NCI-H1694 (cell line): ENCODE measurements around the gene HSPA1A.
"Not testable (repeated sequence)": the region's sequence is repeated elsewhere in the genome, so short reads cannot be mapped to it uniquely, and the experiment has no call there.

Experiments used
- DNase-seq: peaks from one replicate; lab custom pipeline; 2025; lab: John Stamatoyannopoulos, UW

Gene HSPA1A

GRCh38 chr6:31811645-31812044 lies 3.7 kb upstream of the HSPA1A start:
- DNase-seq, result no peak

GRCh38 chr6:31813465-31813849 lies 1.9 kb upstream of the HSPA1A start:
- DNase-seq, result no peak

- DNase-seq, result peak; percentile 65
Measured at GRCh38 chr6:31814677-31815024, 692 bp upstream of the HSPA1A start.

- DNase-seq, result not testable (repeated sequence)
Measured at GRCh38 chr6:31817133-31817928, 2.0 kb downstream of the HSPA1A start.

- not testable (repeated sequence) for DNase-seq
Measured at GRCh38 chr6:31817929-31818511, 2.7 kb downstream of the HSPA1A start.

GRCh38 chr6:31819871-31820299 lies 4.5 kb downstream of the HSPA1A start:
- no peak for DNase-seq

GRCh38 chr6:31820399-31820798 lies 5.1 kb downstream of the HSPA1A start:
- DNase-seq, result not testable (repeated sequence)

- no peak for DNase-seq
Measured at GRCh38 chr6:31821301-31822035, 6.1 kb downstream of the HSPA1A start.

GRCh38 chr6:31822036-31822821 lies 6.9 kb downstream of the HSPA1A start:
- DNase-seq, result no peak

GRCh38 chr6:31823592-31824196 lies 8.4 kb downstream of the HSPA1A start:
- not testable (repeated sequence) for DNase-seq

- no peak for DNase-seq
Measured at GRCh38 chr6:31825553-31825952, 10.2 kb downstream of the HSPA1A start.

GRCh38 chr6:31826793-31827285 lies 11.5 kb downstream of the HSPA1A start:
- no peak for DNase-seq

- peak; percentile 76 for DNase-seq
Measured at GRCh38 chr6:31827286-31828079, 12.1 kb downstream of the HSPA1A start, which contains the start of gene HSPA1B. HSPA1B (plus strand) TSS chr6:31827738; CDS start chr6:31827951, 213 bp downstream.

GRCh38 chr6:31829633-31830283 lies 14.4 kb downstream of the HSPA1A start:
- DNase-seq, result peak; percentile 34

- DNase-seq, result no peak
Measured at GRCh38 chr6:31830886-31831335, 15.6 kb downstream of the HSPA1A start.

GRCh38 chr6:31831350-31832215 lies 16.2 kb downstream of the HSPA1A start:
- no peak for DNase-seq

- DNase-seq, result peak; percentile 57
Measured at GRCh38 chr6:31834367-31835250, 19.3 kb downstream of the HSPA1A start.

- no peak for DNase-seq
Measured at GRCh38 chr6:31836047-31836473, 20.7 kb downstream of the HSPA1A start.
